Astrocyte of the hippocampus (primary cell): ENCODE data around the gene RPP25.

ENCODE experiments used
- DNase-seq: peaks from one replicate; pipeline ENCODE4 v3.0.0; 2011; ENCODE audit warnings: low read depth, low spot score

RPP25 gene

GRCh38 chr15:74956648-74957475, at the start of gene RPP25:
Gene RPP25 (minus strand): TSS chr15:74956772. CDS start chr15:74956583, 189 bp downstream.
- DNase-seq: peak; percentile 77

GRCh38 chr15:75002398-75002797, 45.8 kb upstream of the RPP25 start:
- DNase-seq: no peak

GRCh38 chr15:75001310-75001709, 44.7 kb upstream of the RPP25 start:
- DNase-seq: no peak

GRCh38 chr15:74997543-74997942, 41.0 kb upstream of the RPP25 start:
- DNase-seq: no peak

- no peak for DNase-seq
Measured at GRCh38 chr15:74997141-74997540, 40.6 kb upstream of the RPP25 start.

- peak; percentile 40 for DNase-seq
Measured at GRCh38 chr15:74995779-74996765, 39.5 kb upstream of the RPP25 start.

- peak; percentile 97 for DNase-seq
Measured at GRCh38 chr15:74995182-74995778, 38.7 kb upstream of the RPP25 start, which contains the start of gene SCAMP5. Gene SCAMP5 (plus strand): TSS chr15:74995563. CDS start chr15:75011840, 16,277 bp downstream.

GRCh38 chr15:74994685-74995084, 38.1 kb upstream of the RPP25 start:
- DNase-seq: no peak

GRCh38 chr15:74994236-74994635, 37.7 kb upstream of the RPP25 start:
- no peak for DNase-seq

GRCh38 chr15:74992619-74993018, 36.0 kb upstream of the RPP25 start:
- DNase-seq: no peak

GRCh38 chr15:74989527-74989926, 33.0 kb upstream of the RPP25 start:
- no peak for DNase-seq

GRCh38 chr15:74988007-74988800, 31.6 kb upstream of the RPP25 start:
- DNase-seq: peak; percentile 50

- no peak for DNase-seq
Measured at GRCh38 chr15:74983725-74984231, 27.2 kb upstream of the RPP25 start.

- DNase-seq: no peak
Measured at GRCh38 chr15:74982183-74982582, 25.6 kb upstream of the RPP25 start.

GRCh38 chr15:74978503-74978902, 21.9 kb upstream of the RPP25 start:
- DNase-seq: peak; percentile 77

GRCh38 chr15:74978077-74978476, 21.5 kb upstream of the RPP25 start:
- DNase-seq: no peak

GRCh38 chr15:74977599-74977998, 21.0 kb upstream of the RPP25 start:
- DNase-seq: no peak

- DNase-seq: no peak
Measured at GRCh38 chr15:74976159-74976558, 19.6 kb upstream of the RPP25 start.

GRCh38 chr15:74967670-74968069, 11.1 kb upstream of the RPP25 start:
- DNase-seq: no peak

GRCh38 chr15:74964794-74965193, 8.2 kb upstream of the RPP25 start:
- no peak for DNase-seq

- no peak for DNase-seq
Measured at GRCh38 chr15:74963213-74963612, 6.6 kb upstream of the RPP25 start.
